Activated effector memory CD4-positive, alpha-beta T cell treated with anti-CD3 and anti-CD28 coated beads, Interleukin-2, amount 50 U/mL, for 16 hours (primary cell): Measurements from ENCODE around the gene POLR2B.
"Not testable (repeated sequence)": the region's sequence is repeated elsewhere in the genome, so short reads cannot be mapped to it uniquely, and the experiment has no call there.

Experiments used
- DNase-seq: peaks from one replicate; pipeline ENCODE4 v3.0.0-alpha.2; 2020

Gene POLR2B

GRCh38 chr4:56978750-56979303 is at the start of gene POLR2B:
POLR2B (plus strand) TSS chr4:56978896; CDS start chr4:56978986, 90 bp downstream.
- peak; percentile 96 for DNase-seq

GRCh38 chr4:56930638-56931037 is 48.1 kb upstream of the POLR2B start:
- no peak for DNase-seq

DNA sequence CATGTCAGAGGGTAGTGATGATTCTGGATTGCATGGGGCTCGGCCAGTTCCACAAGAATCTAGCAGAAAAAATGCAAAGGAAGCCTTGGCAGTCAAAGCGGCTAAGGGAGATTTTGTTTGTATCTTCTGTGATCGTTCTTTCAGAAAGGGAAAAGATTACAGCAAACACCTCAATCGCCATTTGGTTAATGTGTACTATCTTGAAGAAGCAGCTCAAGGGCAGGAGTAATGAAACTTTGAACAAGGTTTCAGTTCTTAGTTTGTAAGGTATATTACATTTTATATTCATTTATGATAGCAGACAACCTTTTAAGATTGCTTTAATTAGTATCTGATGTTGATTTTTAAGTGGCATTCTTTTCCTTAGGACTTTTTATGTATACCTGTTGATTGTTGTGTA is 46.8 kb upstream of the POLR2B start:
- no peak for DNase-seq

GRCh38 chr4:56937262-56937661 is 41.4 kb upstream of the POLR2B start:
- no peak for DNase-seq

- DNase-seq = not testable (repeated sequence)
Measured at GRCh38 chr4:56939826-56940225, 38.9 kb upstream of the POLR2B start.

DNA sequence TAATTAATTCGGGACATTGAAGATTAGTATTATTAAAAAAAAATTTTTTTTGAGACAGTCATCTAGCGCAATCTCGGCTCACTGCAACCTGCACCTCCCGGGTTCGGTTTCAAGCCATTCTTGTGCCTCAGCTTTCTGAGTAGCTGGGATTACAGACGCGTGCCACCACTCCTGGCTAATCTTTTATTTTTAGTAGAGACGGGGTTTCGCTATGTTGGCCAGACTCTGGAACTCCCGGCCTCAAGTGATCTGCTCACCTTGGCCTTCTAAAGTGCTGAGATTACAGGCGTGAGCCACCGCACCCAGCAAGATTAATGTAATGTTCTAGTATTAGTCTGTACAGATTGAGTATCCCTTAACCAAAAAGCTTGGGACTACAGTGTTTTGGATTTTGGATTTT is 38.3 kb upstream of the POLR2B start:
- DNase-seq = no peak

DNA sequence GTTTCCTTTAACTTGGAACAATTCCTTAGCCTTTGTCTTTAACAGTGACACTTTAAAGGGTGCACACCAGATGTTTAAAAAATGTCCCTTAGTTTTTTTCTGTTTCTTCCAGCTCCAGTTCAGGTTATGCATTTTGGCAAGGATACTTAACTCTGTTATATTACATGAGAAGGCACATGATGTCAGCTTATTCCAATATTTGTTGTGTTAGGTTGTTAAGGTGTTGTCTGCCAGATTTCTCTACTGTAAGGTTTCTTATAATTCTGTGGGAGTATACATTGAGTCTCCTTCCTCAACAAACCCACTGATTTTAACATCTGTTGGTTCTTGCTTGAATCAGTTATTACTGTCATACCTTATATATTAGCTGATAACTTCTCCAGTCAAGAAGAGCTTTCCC is 37.7 kb upstream of the POLR2B start:
- no peak for DNase-seq

- DNase-seq = no peak
Measured at GRCh38 chr4:56941403-56941802, 37.3 kb upstream of the POLR2B start.

DNA sequence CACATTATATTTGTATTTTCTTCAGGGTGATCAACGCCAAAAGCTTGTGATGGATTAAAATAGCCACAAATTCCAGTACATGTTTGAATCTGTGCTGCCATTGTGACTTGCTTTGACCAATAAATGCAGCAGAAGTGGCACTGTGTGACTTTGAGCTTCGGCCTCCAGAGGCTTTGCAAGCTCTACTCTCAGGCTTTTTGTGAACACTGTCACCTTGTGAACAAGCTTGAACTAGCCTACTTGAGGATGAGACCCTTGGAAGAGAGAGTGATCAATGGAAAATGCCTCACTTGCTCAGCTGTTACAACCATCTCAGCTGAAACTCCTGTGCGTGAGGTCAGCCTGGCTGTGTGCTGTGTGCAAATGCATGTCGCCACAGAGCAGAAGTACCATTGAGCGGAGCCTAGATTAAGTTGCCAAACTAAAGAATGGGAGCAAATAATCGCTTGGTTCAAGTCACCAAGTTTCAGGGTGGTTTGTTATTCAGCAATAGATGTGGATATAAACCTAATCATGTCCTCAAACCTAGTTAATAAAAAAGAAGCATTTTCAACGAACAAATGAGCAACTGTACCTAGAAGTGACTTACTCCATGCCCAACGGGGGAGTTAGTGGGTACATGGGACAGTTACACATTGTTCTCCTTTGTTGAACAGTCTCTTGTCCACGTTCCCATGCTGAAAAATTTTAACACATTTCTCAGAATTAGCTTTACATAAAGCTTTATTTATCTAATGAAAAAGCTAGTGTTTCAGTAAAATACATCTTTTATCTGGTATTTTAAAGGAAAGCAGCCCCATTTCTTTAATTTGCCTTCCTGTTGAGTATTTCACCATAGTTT is 24.8 kb upstream of the POLR2B start:
- DNase-seq = no peak

GRCh38 chr4:56958111-56958517 is 20.6 kb upstream of the POLR2B start:
- no peak for DNase-seq

DNA sequence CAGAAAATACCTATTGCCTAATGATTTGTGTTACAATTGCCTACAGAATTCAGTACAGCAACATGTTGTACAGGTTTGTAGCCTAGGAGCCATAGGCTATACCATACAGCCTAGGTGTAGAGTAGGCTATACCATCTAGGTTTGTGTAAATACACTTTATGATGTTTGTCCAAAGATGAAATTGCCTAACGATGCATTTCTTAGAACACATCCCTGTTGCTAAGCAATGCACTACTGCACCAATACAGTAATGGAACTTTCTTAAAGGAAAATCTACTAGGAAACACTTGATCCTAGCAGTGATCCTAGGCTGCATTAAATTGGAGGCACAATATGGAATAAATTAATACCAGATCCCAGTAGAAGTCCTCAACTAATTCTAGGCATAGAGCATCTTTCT is 19.6 kb upstream of the POLR2B start:
- no peak for DNase-seq

- no peak for DNase-seq
Measured at GRCh38 chr4:56961107-56961500, 17.6 kb upstream of the POLR2B start.

DNA sequence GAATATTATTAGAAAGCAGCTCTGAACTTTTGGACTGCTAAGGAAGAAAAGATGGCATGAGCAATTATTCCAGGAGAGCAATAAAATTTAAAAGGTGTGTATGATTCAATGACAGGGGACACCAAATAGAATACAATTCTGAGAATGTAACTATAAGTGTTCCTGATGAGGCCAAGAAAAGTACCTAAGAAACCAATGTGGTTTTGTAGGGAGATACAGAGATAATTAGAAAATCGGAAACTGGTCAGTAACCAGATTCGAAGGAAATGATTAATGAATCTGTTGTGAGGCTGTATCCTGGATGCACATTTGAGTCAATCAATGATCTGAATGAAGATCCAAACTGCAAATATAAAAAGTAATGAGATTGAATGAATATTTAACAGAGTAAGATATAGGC is 7.3 kb upstream of the POLR2B start:
- DNase-seq = no peak

DNA sequence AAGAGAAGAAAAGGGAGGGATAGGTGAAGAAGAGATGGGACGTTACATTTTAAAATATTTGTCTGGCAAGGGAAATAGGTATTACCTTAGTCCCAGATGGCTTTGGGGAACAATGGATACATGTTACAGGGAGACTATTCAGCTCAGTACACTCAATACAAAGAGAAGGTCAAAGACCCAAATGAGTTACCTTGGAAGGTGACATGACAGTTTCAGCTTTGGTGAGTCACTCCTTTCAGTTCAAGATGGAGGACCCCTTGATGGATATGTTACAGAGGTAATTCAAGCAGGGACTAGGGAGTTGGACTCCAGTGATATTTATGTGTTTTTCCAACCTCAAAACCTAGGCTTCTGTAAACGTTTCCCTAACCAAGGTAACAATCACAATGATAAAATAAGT is 6.3 kb upstream of the POLR2B start:
- no peak for DNase-seq

- no peak for DNase-seq
Measured at GRCh38 chr4:56972809-56973208, 5.9 kb upstream of the POLR2B start.

DNA sequence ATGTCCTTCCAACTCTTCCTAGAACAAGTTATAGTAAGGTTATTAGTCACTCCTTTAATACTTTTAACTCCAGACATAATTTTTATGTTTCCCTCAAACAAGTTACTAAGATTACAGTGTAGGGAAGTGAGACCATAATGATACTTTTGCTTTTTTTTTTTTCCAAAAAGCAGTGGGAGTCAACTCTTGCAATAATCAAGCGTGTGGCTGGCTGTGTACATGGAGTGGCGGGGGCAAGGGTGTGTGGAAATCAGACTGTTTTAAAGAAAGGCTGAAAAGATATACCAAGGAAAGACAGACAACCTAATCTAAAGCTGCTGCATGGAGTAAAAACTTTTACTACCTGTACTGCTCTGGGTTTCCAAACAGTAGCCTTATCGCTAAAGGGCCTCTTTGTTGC is 5.4 kb upstream of the POLR2B start:
- DNase-seq = no peak

DNA sequence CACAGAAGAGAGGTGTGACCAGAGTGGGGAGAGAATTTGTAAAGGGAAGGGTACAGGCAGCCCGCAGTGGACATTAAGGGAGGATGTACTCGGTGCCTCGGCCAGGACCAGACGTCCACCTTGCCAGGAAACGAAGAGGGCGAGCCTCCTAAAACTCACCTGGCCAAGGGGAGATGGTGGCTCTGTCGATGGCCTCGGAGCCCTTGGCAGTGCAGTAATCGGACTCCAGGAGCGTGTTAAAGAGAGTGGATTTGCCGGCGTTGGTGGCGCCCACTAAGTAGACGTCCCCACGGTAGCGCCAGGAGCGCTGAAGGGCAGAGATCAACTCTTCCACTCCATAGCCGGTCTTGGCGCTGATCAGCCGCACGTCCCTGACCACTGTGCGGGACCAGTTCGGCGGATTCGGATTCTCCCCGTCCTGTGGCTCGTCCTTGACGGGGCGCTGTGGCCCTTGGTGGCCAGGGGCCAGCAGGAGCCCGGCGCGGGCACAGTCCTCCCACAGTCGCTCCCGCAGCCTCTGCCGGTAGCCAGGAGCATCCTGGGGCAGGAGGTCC is 2.3 kb upstream of the POLR2B start:
- DNase-seq = no peak

- peak; percentile 86 for DNase-seq
Measured at GRCh38 chr4:56976837-56977320, 1.8 kb upstream of the POLR2B start.

DNA sequence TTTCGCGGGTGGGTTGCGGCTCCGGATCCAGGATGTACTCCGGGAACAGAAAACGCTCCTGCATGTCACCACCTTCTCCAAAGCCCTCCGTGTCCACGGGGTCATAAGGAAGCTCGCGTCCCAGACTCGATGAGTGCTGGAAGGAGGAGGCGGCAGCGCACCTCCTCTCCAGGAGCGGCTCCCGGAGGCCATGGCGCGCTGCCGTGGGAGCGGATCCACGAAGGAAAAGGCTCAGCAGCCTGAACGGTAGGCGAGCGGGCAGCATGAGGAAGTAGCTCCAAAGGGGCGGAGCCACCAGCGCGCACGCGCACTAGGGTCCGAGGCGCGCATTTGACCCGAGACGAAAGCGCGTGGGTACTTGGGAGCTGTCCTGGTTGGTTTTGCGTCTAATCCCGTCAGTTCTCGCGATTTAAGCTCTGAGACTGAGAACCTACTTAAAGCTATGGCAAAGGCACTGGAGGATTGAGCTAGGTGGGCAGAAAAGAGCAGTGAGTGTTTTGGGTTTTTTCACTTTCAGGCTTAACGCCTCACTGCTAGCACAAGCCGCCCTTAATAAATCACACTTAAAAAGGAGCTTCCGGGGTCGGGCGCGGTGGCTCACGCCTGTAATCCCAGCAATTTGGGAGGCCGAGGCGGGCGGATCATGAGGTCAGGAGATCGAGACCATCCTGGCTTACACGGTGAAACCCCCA is 1.2 kb upstream of the POLR2B start, which contains the start of gene NOA1:
TSS of gene NOA1 (minus strand) at position 286 of the 692 bp plus-strand sequence. CDS start at position 265, 21 bp downstream.
- peak; percentile 99 for DNase-seq

DNA sequence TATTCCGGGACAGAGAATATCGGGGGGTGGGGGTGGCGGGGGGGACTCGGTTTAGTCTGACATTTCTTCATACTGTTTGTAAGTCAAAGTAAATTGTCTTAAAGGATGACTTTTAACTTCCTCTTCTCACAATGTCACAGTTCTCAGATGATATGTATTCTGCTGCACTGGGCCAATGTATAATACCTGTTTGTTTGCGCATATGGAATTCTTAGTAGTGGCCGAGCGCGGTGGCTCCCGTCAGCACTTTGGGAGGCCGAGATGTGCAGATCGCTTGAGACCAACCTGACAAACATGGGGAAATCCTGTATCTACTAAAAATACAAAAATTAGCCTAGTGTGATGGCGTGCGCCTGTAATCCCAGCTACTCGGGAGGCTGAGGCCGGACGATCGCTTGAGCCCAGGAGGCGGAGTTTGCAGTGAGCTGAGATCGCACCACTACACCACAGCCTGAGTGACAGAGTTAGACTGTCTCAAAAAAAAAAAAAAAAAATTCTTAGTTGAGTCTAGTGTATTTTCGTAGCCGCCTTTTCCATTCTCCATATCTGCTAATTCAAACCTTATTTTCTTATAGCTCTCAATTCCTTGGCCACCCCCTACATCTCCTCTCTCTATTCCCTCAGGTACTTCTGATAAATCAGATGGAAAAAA is 851 bp downstream of the POLR2B start:
- peak; percentile 80 for DNase-seq

- DNase-seq = no peak
Measured at GRCh38 chr4:56981795-56982201, 3.1 kb downstream of the POLR2B start.

DNA sequence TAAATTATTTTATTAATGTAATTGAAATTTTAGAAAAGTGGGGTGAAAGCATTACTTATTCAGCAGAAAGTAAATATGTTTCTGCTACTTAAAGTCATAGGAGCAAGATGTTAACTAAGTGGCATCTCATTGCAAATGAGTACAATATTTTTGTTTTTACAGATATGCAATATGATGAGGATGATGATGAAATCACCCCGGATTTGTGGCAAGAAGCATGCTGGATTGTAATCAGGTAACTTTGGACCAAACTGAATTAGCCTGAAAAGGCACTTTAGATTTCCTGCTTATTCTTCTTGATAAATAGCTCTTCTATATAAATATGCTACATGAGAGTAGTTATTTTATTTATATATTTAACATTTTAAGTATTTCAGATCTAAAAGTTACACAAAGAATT is 7.5 kb downstream of the POLR2B start:
- no peak for DNase-seq

- no peak for DNase-seq
Measured at GRCh38 chr4:56986952-56987351, 8.3 kb downstream of the POLR2B start.
